Activated CD4-positive, alpha-beta T cell treated with anti-CD3 and anti-CD28 coated beads, Interleukin-2, Interleukin-6, amounts not matched to agents 100 ng/mL and 50 ng/mL, durations not matched to agents 16 hours and 8 hours (primary cell): Measurements from ENCODE around the gene CCL14.
"Not testable (repeated sequence)": the region's sequence is repeated elsewhere in the genome, so short reads cannot be mapped to it uniquely, and the experiment has no call there.

Source experiments
- DNase-seq: peaks from one replicate; pipeline ENCODE4 v3.0.0-alpha.2; 2020

CCL14 gene

DNA sequence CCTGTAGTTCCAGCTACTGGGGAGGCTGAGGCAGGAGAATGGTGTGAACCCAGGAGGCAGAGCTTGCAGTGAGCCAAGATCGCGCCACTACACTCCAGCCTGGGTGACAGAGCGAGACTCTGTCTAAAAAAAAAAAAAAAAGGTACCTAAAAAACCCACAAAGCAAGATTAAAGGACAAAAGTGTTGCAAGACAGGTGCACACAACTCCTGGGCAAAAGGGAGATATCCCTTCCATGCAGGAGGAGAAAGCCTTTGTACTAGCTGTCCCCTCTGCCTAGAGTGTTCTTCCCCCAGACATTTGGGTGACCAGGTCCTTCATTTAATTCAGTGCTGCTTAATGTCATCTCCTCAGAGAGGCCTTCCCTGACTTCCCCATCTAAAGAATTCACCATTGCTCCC lies 48.0 kb downstream of the CCL14 start:
- not testable (repeated sequence) for DNase-seq

- DNase-seq = no peak
Measured at GRCh38 chr17:35936063-35936462, 50.5 kb downstream of the CCL14 start.

GRCh38 chr17:35934760-35935159 lies 51.8 kb downstream of the CCL14 start:
- DNase-seq = no peak
